Measurements from ENCODE around the gene SPR. TPM values are rescaled to one million over a fixed set of nuclear protein-coding genes. Genes with fewer than 3 reads are reported as not detected.

Gene SPR
- polyA plus RNA-seq, 1 of the 3 experiments (the other 2 are of a cell fraction), result 25.7 TPM

GRCh38 chr2:72908741-72909140 lies 21.5 kb downstream of the SPR start:
- H2AFZ ChIP-seq (ENCODE audit: low read depth), result no peak overlapping the region
- 10% methylated on average over 3 of the region's 3 CpGs for WGBS (ENCODE audit: low lambda C conversion rate)
- no peak for DNase-seq
- H4K20me1 ChIP-seq (ENCODE audit: insufficient read depth), result no peaks in the 10 kb centered on the region
- no peaks in the 10 kb centered on the region for H3K4me1 ChIP-seq (ENCODE audit: control insufficient read depth in 1 of 2, insufficient read depth in 2 of 2, low read depth in 1 of 2, low read length in 1 of 2)
- CTCF ChIA-PET, result interaction anchor here (1.0 to 3.7 kb wide), 4 partner anchors 16 to 47 kb away, joined by 3 to 18 read pairs (median 4); partner anchors contain the start of gene SPR
- H3K4me3 ChIP-seq (ENCODE audit: low read depth in 2 of 2, low read length in 1 of 2), result no peak overlapping the region
- no peak overlapping the region for H3K4me2 ChIP-seq
- POLR2A ChIA-PET, result no interaction called here
- H3K79me2 ChIP-seq (ENCODE audit: insufficient read depth), result no peaks in the 10 kb centered on the region
- H3K9ac ChIP-seq, result no peak overlapping the region
- no peak for TF ChIP-seq PBX3 (IDR thresholded peaks at IDR 0.05)
- TF ChIP-seq GABPA (IDR thresholded peaks at IDR 0.05; ENCODE audit: low read depth), result no peak
- TF ChIP-seq FOXJ3 (CRISPR knock-in tag; IDR thresholded peaks at IDR 0.05), result no peak
- no peak for TF ChIP-seq REST (IDR thresholded peaks at IDR 0.05; ENCODE audit: low read depth, low read length)
- TF ChIP-seq CHD2 (IDR thresholded peaks at IDR 0.05; ENCODE audit: low read length, partially characterized antibody), result no peak
- no peak for TF ChIP-seq TAF1 (IDR thresholded peaks at IDR 0.05; ENCODE audit: borderline replicate concordance, low read depth, low read length)
- no peak for TF ChIP-seq JUND (IDR thresholded peaks at IDR 0.05)
- no peak for TF ChIP-seq EZH2phosphoT487 (IDR thresholded peaks at IDR 0.05; ENCODE audit: borderline replicate concordance, low read depth)
- TF ChIP-seq MEF2A (IDR thresholded peaks at IDR 0.05; ENCODE audit: borderline replicate concordance, low read depth), result no peak
- no peak for TF ChIP-seq MXI1 (IDR thresholded peaks at IDR 0.05; ENCODE audit: low read depth, low read length)
- H3F3A ChIP-seq (replicated peaks; ENCODE audit: insufficient read depth), result no peaks in the 10 kb centered on the region
- H3K9me2 ChIP-seq, result no peaks in the 10 kb centered on the region
- H3K36me3 ChIP-seq (replicated peaks in 1 of 2; ENCODE audit: control insufficient read depth in 1 of 2, insufficient read depth in 2 of 2, low read length in 1 of 2), result no peaks in the 10 kb centered on the region
- peaks cover 77% of the 10 kb centered on the region for H3K27me3 ChIP-seq (ENCODE audit: insufficient read depth)
- H3K9me3 ChIP-seq, result no peaks in the 10 kb centered on the region
- H3K27ac ChIP-seq (ENCODE audit: low read depth in 2 of 2, low read length in 1 of 2), result no peak overlapping the region

GRCh38 chr2:72911256-72911655 lies 24.0 kb downstream of the SPR start:
- no peak overlapping the region for H3K4me2 ChIP-seq
- H3K9me2 ChIP-seq, result no peaks in the 10 kb centered on the region
- 0 out of 2 replicates have a peak, but pooled peaks cover 14% of the 10 kb centered on the region for H4K20me1 ChIP-seq (ENCODE audit: insufficient read depth)
- no peaks in the 10 kb centered on the region for H3K79me2 ChIP-seq (ENCODE audit: insufficient read depth)
- no peaks in the 10 kb centered on the region for H3K36me3 ChIP-seq (replicated peaks in 1 of 2; ENCODE audit: control insufficient read depth in 1 of 2, insufficient read depth in 2 of 2, low read length in 1 of 2)
- 0% methylated on average over 1 of the region's 1 CpG for WGBS (ENCODE audit: low lambda C conversion rate)
- CTCF ChIA-PET, result interaction anchor here (0.9 to 3.7 kb wide), 4 partner anchors 16 to 63 kb away, joined by 4 to 18 read pairs (median 4); partner anchors contain the start of gene SPR
- DNase-seq, result no peak
- H3K9me3 ChIP-seq, result no peaks in the 10 kb centered on the region
- no peak overlapping the region for H3K9ac ChIP-seq
- no peaks in the 10 kb centered on the region for H3F3A ChIP-seq (replicated peaks; ENCODE audit: insufficient read depth)
- TF ChIP-seq RCOR1 (IDR thresholded peaks at IDR 0.05; ENCODE audit: low read length), result no peak
- TF ChIP-seq RXRA (IDR thresholded peaks at IDR 0.05; ENCODE audit: borderline replicate concordance, low read depth), result no peak
- TF ChIP-seq EZH2phosphoT487 (IDR thresholded peaks at IDR 0.05; ENCODE audit: borderline replicate concordance, low read depth), result no peak
- no peak for TF ChIP-seq RAD21 (IDR thresholded peaks at IDR 0.05; ENCODE audit: low read length)
- no peak for TF ChIP-seq GATA2 (CRISPR knock-in tag; IDR thresholded peaks at IDR 0.05)
- no peak for TF ChIP-seq USF1 (IDR thresholded peaks at IDR 0.05; ENCODE audit: borderline replicate concordance, low read depth)
- no peak for TF ChIP-seq FOSL2 (IDR thresholded peaks at IDR 0.05; ENCODE audit: borderline replicate concordance, low read depth)
- TF ChIP-seq RFX5 (IDR thresholded peaks at IDR 0.05; ENCODE audit: low read length), result no peak
- peaks cover 0 to 2% of the 10 kb centered on the region in 2 experiments; a peak in 1 of 4 replicates for H3K4me1 ChIP-seq (ENCODE audit: control insufficient read depth in 1 of 2, insufficient read depth in 2 of 2, low read depth in 1 of 2, low read length in 1 of 2)
- H3K4me3 ChIP-seq (ENCODE audit: low read depth in 2 of 2, low read length in 1 of 2), result no peak overlapping the region
- no peak overlapping the region for H3K27ac ChIP-seq (ENCODE audit: low read depth in 2 of 2, low read length in 1 of 2)
- POLR2A ChIA-PET, result no interaction called here
- no peak overlapping the region for H2AFZ ChIP-seq (ENCODE audit: low read depth)
- H3K27me3 ChIP-seq (ENCODE audit: insufficient read depth), result peaks cover 83% of the 10 kb centered on the region
